ENCODE results near the gene LARGE2. TPM values are rescaled to one million over a fixed set of nuclear protein-coding genes. Genes with fewer than 3 reads are reported as not detected.
"Not testable (repeated sequence)": the region's sequence is repeated elsewhere in the genome, so short reads cannot be mapped to it uniquely, and the experiment has no call there.

Gene LARGE2
- total RNA-seq, 1 experiment from 2014 or later, result 18.4 TPM

- Histone ChIP-seq H3K4me3 (ENCODE audit: low read length) (no peak overlapping the region), H3K9ac (ENCODE audit: low read length) (no peak overlapping the region), H3K9me3 (ENCODE audit: low read length) (no peaks in the 10 kb centered on the region), H3K4me1 (ENCODE audit: insufficient read depth, low read length) (0 out of 2 replicates have a peak, but pooled peaks cover 7% of the 10 kb centered on the region), H3K79me2 (ENCODE audit: low read length) (no peaks in the 10 kb centered on the region), H4K20me1 (ENCODE audit: low read length) (no peaks in the 10 kb centered on the region), H3K27me3 (ENCODE audit: low read length) (no peaks in the 10 kb centered on the region), H2AFZ (ENCODE audit: low read length) (no peak overlapping the region), H3K36me3 (ENCODE audit: low read depth, low read length) (no peaks in the 10 kb centered on the region), H3K27ac (ENCODE audit: low read length) (no peak overlapping the region), H3K4me2 (ENCODE audit: low read length) (no peak overlapping the region), H3F3A (ENCODE audit: low read length, unreplicated experiment) (no peaks in the 10 kb centered on the region), H3K9me2 (replicated peaks; ENCODE audit: low read length) (no peaks in the 10 kb centered on the region)
- POLR2A ChIA-PET (ENCODE audit: unreplicated experiment), result no interaction called here
- CTCF ChIA-PET, result no interaction called here
- intact Hi-C loops (cut with micrococcal nuclease), result no loop called here
- ATAC-seq, result no peak
- no TSS peak for BruUV-seq (replicated peaks)
- DNase-seq, result no peak
- TF ChIP-seq CTCF (conservative IDR thresholded peaks at IDR 0.05; ENCODE audit: low read depth, low read length) (no peak), EZH2phosphoT487 (IDR thresholded peaks at IDR 0.05; ENCODE audit: borderline replicate concordance, low read length) (no peak), EZH2 (IDR thresholded peaks at IDR 0.05; ENCODE audit: low read length, unreplicated experiment) (no peak)
Observed at GRCh38 chr11:45902452-45903380, 19.7 kb upstream of the LARGE2 start.

- Histone ChIP-seq H3K27me3 (ENCODE audit: low read length) (no peaks in the 10 kb centered on the region), H3K4me2 (ENCODE audit: low read length) (no peak overlapping the region), H3K9ac (ENCODE audit: low read length) (no peak overlapping the region), H3K27ac (ENCODE audit: low read length) (no peak overlapping the region), H4K20me1 (ENCODE audit: low read length) (no peaks in the 10 kb centered on the region), H3K4me1 (ENCODE audit: insufficient read depth, low read length) (0 out of 2 replicates have a peak, but pooled peaks cover 7% of the 10 kb centered on the region), H2AFZ (ENCODE audit: low read length) (no peak overlapping the region), H3K4me3 (ENCODE audit: low read length) (no peak overlapping the region), H3F3A (ENCODE audit: low read length, unreplicated experiment) (no peaks in the 10 kb centered on the region), H3K9me2 (replicated peaks; ENCODE audit: low read length) (no peaks in the 10 kb centered on the region), H3K36me3 (ENCODE audit: low read depth, low read length) (no peaks in the 10 kb centered on the region), H3K79me2 (ENCODE audit: low read length) (no peaks in the 10 kb centered on the region), H3K9me3 (ENCODE audit: low read length) (no peaks in the 10 kb centered on the region)
- TF ChIP-seq EZH2 (IDR thresholded peaks at IDR 0.05; ENCODE audit: low read length, unreplicated experiment), result no peak
- TF ChIP-seq CTCF (conservative IDR thresholded peaks at IDR 0.05; ENCODE audit: low read depth, low read length), result no peak
- TF ChIP-seq EZH2phosphoT487 (IDR thresholded peaks at IDR 0.05; ENCODE audit: borderline replicate concordance, low read length), result no peak
- BruUV-seq (replicated peaks), result no TSS peak
- ATAC-seq (no peak), DNase-seq (no peak)
- ChIA-PET CTCF (no interaction called here), POLR2A (ENCODE audit: unreplicated experiment) (no interaction called here)
- intact Hi-C loops (cut with micrococcal nuclease), result no loop called here
Observed at GRCh38 chr11:45904309-45904915, 18.0 kb upstream of the LARGE2 start.

- Histone ChIP-seq H3K27ac (ENCODE audit: low read length) (no peak overlapping the region), H3K4me2 (ENCODE audit: low read length) (no peak overlapping the region), H3K27me3 (ENCODE audit: low read length) (no peaks in the 10 kb centered on the region), H3K9me2 (replicated peaks; ENCODE audit: low read length) (no peaks in the 10 kb centered on the region), H3K79me2 (ENCODE audit: low read length) (no peaks in the 10 kb centered on the region), H3K36me3 (ENCODE audit: low read depth, low read length) (no peaks in the 10 kb centered on the region), H4K20me1 (ENCODE audit: low read length) (no peaks in the 10 kb centered on the region), H3K9me3 (ENCODE audit: low read length) (no peaks in the 10 kb centered on the region), H2AFZ (ENCODE audit: low read length) (no peak overlapping the region), H3K4me1 (ENCODE audit: insufficient read depth, low read length) (0 out of 2 replicates have a peak, but pooled peaks cover 7% of the 10 kb centered on the region), H3F3A (ENCODE audit: low read length, unreplicated experiment) (no peaks in the 10 kb centered on the region), H3K9ac (ENCODE audit: low read length) (no peak overlapping the region), H3K4me3 (ENCODE audit: low read length) (no peak overlapping the region)
- intact Hi-C loops (cut with micrococcal nuclease), result no loop called here
- BruUV-seq (replicated peaks), result no TSS peak
- TF ChIP-seq CTCF (conservative IDR thresholded peaks at IDR 0.05; ENCODE audit: low read depth, low read length) (no peak), EZH2 (IDR thresholded peaks at IDR 0.05; ENCODE audit: low read length, unreplicated experiment) (no peak), EZH2phosphoT487 (IDR thresholded peaks at IDR 0.05; ENCODE audit: borderline replicate concordance, low read length) (no peak)
- ChIA-PET POLR2A (ENCODE audit: unreplicated experiment) (no interaction called here), CTCF (no interaction called here)
- DNase-seq (no peak), ATAC-seq (no peak)
Observed at GRCh38 chr11:45905095-45905494, 17.4 kb upstream of the LARGE2 start.

GRCh38 chr11:45905576-45905975, 16.9 kb upstream of the LARGE2 start:
- H3K9me2 ChIP-seq (replicated peaks; ENCODE audit: low read length); H3F3A ChIP-seq (ENCODE audit: low read length, unreplicated experiment); intact Hi-C loops (cut with micrococcal nuclease); H3K79me2 ChIP-seq (ENCODE audit: low read length); H2AFZ ChIP-seq (ENCODE audit: low read length); H4K20me1 ChIP-seq (ENCODE audit: low read length); CTCF ChIA-PET; DNase-seq; H3K9me3 ChIP-seq (ENCODE audit: low read length); H3K4me3 ChIP-seq (ENCODE audit: low read length); H3K27ac ChIP-seq (ENCODE audit: low read length); POLR2A ChIA-PET (ENCODE audit: unreplicated experiment); H3K9ac ChIP-seq (ENCODE audit: low read length); BruUV-seq (replicated peaks); H3K4me2 ChIP-seq (ENCODE audit: low read length); H3K27me3 ChIP-seq (ENCODE audit: low read length); H3K36me3 ChIP-seq (ENCODE audit: low read depth, low read length); ATAC-seq; H3K4me1 ChIP-seq (ENCODE audit: insufficient read depth, low read length): not testable (repeated sequence)
